HG03565 (cell line): ENCODE data around the gene KCNJ12.
"Not testable (repeated sequence)": the region's sequence is repeated elsewhere in the genome, so short reads cannot be mapped to it uniquely, and the experiment has no call there.

Source experiments
- ATAC-seq: cut with Tn5 transposase; IDR thresholded peaks from one replicate; pipeline ENCODE4 v1.9.1; 2021; ENCODE audit warnings: mild to moderate bottlenecking, moderate library complexity; ENCODE audit not compliant: unreplicated experiment

KCNJ12 gene

GRCh38 chr17:21382560-21383495 lies 6.7 kb downstream of the KCNJ12 start:
- no peak for ATAC-seq

- ATAC-seq, result no peak
Observed at GRCh38 chr17:21385281-21385845, 9.2 kb downstream of the KCNJ12 start.

- no peak for ATAC-seq
Observed at GRCh38 chr17:21387616-21388015, 11.5 kb downstream of the KCNJ12 start.

- ATAC-seq, result no peak
Observed at GRCh38 chr17:21388066-21388465, 11.9 kb downstream of the KCNJ12 start.

- no peak for ATAC-seq
Observed at GRCh38 chr17:21388944-21389343, 12.8 kb downstream of the KCNJ12 start.

GRCh38 chr17:21389394-21389793 lies 13.2 kb downstream of the KCNJ12 start:
- no peak for ATAC-seq

- no peak for ATAC-seq
Observed at GRCh38 chr17:21390294-21390693, 14.1 kb downstream of the KCNJ12 start.

GRCh38 chr17:21392266-21392665 lies 16.1 kb downstream of the KCNJ12 start:
- no peak for ATAC-seq

- no peak for ATAC-seq
Observed at GRCh38 chr17:21394265-21394664, 18.1 kb downstream of the KCNJ12 start.

- no peak for ATAC-seq
Observed at GRCh38 chr17:21395764-21396163, 19.6 kb downstream of the KCNJ12 start.

GRCh38 chr17:21396237-21396636 lies 20.1 kb downstream of the KCNJ12 start:
- ATAC-seq, result no peak

- ATAC-seq, result no peak
Observed at GRCh38 chr17:21397341-21398190, 21.4 kb downstream of the KCNJ12 start.

GRCh38 chr17:21399474-21400186 lies 23.5 kb downstream of the KCNJ12 start:
- no peak for ATAC-seq

GRCh38 chr17:21400187-21400569 lies 24.0 kb downstream of the KCNJ12 start:
- ATAC-seq, result not testable (repeated sequence)

GRCh38 chr17:21400816-21401593 lies 24.8 kb downstream of the KCNJ12 start:
- ATAC-seq, result no peak

- ATAC-seq, result not testable (repeated sequence)
Observed at GRCh38 chr17:21402166-21402571, 26.0 kb downstream of the KCNJ12 start.

GRCh38 chr17:21402926-21403325 lies 26.8 kb downstream of the KCNJ12 start:
- not testable (repeated sequence) for ATAC-seq

- not testable (repeated sequence) for ATAC-seq
Observed at GRCh38 chr17:21404106-21404505, 27.9 kb downstream of the KCNJ12 start.

GRCh38 chr17:21404539-21404938 lies 28.4 kb downstream of the KCNJ12 start:
- not testable (repeated sequence) for ATAC-seq
